GM12892 (cell line): ENCODE data around the gene MMEL1.
A peak's percentile ranks its signal among the peaks of the same experiment; 100 is the strongest.

Experiments
- DNase-seq: peaks from one replicate; pipeline ENCODE4 v3.0.0; 2011; ENCODE audit not compliant: insufficient read length
- FAIRE-seq: peaks from 2 replicates; lab custom pipeline; 2011; peaks lifted over from hg19 to GRCh38; lab: Jason Lieb, UNC
- POLR2A ChIP-seq: IDR thresholded peaks from 2 replicates; pipeline ENCODE4 v1.6.1; 2011; ENCODE audit warnings: low read depth, low read length, control low read depth
- POLR2AphosphoS5 ChIP-seq: IDR thresholded peaks from 2 replicates; pipeline ENCODE4 v1.6.1; 2011; ENCODE audit warnings: low read depth, low read length, control low read depth
- TAF1 ChIP-seq: IDR thresholded peaks from 2 replicates; pipeline ENCODE4 v1.6.1; 2011; ENCODE audit warnings: low read depth, mild to moderate bottlenecking, control low read depth, low read length, borderline replicate concordance

The MMEL1 gene

DNA sequence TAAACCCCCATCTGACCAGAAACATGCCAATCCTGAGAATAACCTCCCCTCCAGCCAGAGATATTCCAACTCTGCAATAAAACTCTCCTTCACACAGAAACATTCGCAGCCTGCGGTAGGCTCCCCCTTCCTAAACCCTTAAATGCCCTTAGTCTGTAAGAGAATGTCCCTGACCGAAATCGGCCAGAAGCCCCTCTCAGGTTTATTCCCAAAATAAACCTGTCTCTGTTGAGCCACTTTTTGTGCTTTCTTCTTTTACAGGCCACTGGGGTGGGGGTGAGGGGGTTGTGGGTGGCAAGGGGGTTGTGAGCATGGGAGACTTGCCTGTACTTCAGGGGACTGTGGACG lies 41.6 kb downstream of the MMEL1 start:
- FAIRE-seq (no peak), DNase-seq (no peak)
- no peak for TF ChIP-seq POLR2A
- TF ChIP-seq POLR2AphosphoS5: no peak
- no peak for TF ChIP-seq TAF1

- no peak for FAIRE-seq
- DNase-seq: no peak
- TF ChIP-seq POLR2AphosphoS5: no peak
- TF ChIP-seq POLR2A: no peak
These were observed 42.3 kb downstream of the MMEL1 start for GRCh38 chr1:2590233-2591141.

DNA sequence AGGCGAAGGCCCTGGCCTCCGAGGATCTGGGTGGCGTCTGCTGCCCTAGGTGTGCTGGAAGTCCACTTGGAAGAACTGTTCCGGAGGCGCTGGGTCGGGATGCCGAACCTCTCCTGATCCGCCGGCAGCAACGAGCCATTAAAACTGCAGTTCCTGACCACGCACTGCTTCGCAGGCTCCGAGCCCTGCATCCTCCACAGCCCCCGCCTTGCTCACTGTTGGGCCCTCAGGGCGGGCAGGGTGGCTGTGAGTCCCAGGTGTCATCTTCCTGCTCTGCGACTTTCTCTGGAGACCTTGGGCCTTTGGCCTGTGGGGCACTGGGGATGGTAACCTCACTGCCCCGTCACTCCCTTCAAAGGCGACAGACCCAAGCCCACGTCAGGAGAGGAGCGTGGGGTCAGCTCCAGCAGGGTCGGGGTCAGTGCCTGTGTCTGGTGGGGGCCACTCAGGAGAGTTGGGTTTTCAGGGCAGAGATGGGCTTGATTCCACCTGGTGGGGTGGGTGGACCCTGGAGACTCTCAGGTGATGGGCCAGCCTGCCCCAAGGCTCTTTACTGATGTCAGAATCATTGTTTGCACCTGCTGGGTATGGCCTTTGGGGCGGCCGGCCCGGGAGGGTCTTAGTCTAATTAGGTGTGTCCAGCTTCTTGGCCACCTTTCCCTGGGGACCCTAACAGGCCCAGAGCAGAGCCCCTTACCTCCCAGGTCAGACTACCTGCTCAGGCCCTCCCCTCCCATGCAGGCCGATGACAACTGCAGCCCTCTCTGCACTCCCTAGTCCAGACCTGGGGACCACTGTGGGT lies 43.2 kb downstream of the MMEL1 start:
- FAIRE-seq: no peak
- TF ChIP-seq TAF1: no peak
- TF ChIP-seq POLR2AphosphoS5: no peak
- no peak for TF ChIP-seq POLR2A

GRCh38 chr1:2588661-2589430 lies 44.0 kb downstream of the MMEL1 start:
- no peak for TF ChIP-seq TAF1
- FAIRE-seq: no peak
- DNase-seq: no peak

More for the DNA sequence above, 43.2 kb downstream of the MMEL1 start:
- no peak for DNase-seq

GRCh38 chr1:2587860-2588571 lies 44.8 kb downstream of the MMEL1 start:
- FAIRE-seq (no peak), DNase-seq (no peak)
- TF ChIP-seq POLR2A (no peak), TAF1 (no peak), POLR2AphosphoS5 (no peak)

DNA sequence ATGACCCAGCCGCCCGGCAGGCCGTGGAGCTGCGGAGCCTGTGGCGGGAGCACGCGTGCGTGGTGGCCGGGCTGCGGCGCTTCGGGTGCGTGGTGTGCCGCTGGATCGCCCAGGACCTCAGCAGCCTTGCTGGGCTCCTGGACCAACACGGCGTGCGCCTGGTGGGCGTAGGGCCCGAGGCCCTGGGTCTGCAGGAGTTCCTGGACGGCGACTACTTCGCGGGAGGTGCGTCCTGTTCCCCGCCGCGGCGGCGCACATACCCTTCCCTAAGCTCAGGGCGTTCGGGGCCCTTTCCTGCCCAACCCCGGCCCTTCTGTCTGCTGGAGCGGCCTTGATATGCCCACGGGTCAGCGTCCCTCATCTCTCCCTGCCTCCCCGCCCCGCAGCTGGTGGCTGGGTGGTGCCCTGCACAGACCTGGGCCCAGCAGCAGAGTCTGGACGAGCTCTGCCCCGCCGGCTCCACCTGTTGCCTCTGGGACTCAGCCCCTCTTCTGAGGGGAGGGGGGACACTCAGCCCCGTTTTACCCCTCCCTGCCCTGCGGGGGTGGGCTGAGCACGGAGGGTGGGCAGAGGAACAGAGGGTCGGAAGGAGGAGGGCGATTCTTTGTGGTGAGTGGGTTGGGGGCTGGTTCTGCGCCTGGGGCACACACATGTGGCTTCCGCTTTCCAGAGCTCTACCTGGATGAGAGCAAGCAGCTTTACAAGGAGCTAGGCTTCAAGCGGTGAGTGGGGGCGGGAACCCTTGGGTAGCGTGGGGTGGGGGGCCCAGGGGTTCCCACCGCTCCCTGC lies 45.6 kb downstream of the MMEL1 start:
- DNase-seq (no peak), FAIRE-seq (no peak)
- TF ChIP-seq POLR2AphosphoS5 (no peak), TAF1 (no peak), POLR2A (no peak)

- DNase-seq: peak; percentile 98
- peak; percentile 99 for FAIRE-seq
- TF ChIP-seq POLR2A (no peak; the same call in 1 of the 2 replicates), TAF1 (peak; percentile 50; the same call in 1 of the 2 replicates), POLR2AphosphoS5 (no peak)
These were observed 46.4 kb downstream of the MMEL1 start, which contains the start of gene PRXL2B for GRCh38 chr1:2586154-2587070. Gene PRXL2B (plus strand): TSS chr1:2586777. CDS start chr1:2586886, 109 bp downstream.

DNA sequence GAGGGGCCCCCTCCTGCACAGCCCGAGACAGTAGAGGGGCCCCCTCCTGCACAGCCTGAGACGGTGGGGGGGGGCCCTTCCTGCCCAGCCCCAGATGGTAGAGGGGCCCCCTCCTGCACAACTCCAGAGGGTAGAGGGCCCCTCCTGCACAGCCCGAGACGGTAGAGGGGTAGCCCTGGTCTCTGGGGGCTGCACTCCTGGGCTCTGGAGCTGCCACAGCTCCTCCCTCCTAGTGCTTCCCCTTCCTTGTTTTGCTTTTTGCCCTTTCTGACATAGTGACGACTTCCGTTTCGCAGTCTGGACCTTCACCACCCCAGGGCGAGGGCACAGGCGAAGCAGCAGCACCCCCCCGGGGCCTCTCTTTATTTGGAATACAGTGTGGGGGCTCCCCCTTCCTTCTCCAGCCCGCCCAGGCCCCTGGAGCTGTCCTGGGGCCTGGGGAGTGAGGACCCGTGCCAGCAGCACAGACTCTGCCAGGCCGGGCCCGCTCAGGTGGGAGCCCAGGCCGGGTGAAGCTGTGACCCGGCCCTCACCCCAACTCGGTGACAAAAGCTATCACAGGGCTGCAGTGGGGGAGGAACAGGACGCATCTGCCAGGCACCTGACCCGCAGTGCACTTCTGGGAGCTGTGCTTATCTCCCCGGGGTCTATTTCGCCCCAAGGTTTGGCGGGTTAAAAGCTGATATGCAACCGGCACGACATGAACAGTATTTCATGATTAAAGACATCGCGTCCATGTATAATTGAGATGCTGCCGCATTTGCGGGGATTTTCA lies 47.3 kb downstream of the MMEL1 start:
- FAIRE-seq (no peak), DNase-seq (peak; percentile 77)
- peak; percentile 53 for TF ChIP-seq POLR2A
- TF ChIP-seq TAF1: 0 out of 2 replicates have a peak, but pooled peaks have one; percentile 41
- peak; percentile 85 for TF ChIP-seq POLR2AphosphoS5
